Activated naive CD8-positive, alpha-beta T cell treated with anti-CD3 and anti-CD28 coated beads, Interleukin-2, amount 50 U/mL, for 24 hours (primary cell): ENCODE measurements around the gene VAMP5.
"Not testable (repeated sequence)": the region's sequence is repeated elsewhere in the genome, so short reads cannot be mapped to it uniquely, and the experiment has no call there.

Experiments
- ATAC-seq: fragments of 150-1000 bp; cut with Tn5 transposase; one replicate; pipeline ENCODE4 v1.10.0; 2021
- DNase-seq: peaks from one replicate; pipeline ENCODE4 v3.0.0; 2021
- H3K27ac Mint-ChIP-seq: one replicate; pipeline ENCODE4 v1.8.0; 2021; ENCODE audit warnings: mild to moderate bottlenecking, mixed read lengths
- H3K27me3 Mint-ChIP-seq: one replicate; pipeline ENCODE4 v1.8.0; 2021; ENCODE audit warnings: mixed read lengths
- H3K36me3 Mint-ChIP-seq: one replicate; pipeline ENCODE4 v1.8.0; 2021; ENCODE audit warnings: low read depth, mixed read lengths
- H3K4me1 Mint-ChIP-seq: one replicate; pipeline ENCODE4 v1.8.0; 2021; ENCODE audit warnings: mixed read lengths
- H3K4me3 Mint-ChIP-seq: one replicate; pipeline ENCODE4 v1.8.0; 2021; ENCODE audit warnings: mild to moderate bottlenecking, moderate library complexity, mixed read lengths
- H3K9me3 Mint-ChIP-seq: one replicate; pipeline ENCODE4 v1.8.0; 2021; ENCODE audit warnings: mixed read lengths

Gene VAMP5

DNA sequence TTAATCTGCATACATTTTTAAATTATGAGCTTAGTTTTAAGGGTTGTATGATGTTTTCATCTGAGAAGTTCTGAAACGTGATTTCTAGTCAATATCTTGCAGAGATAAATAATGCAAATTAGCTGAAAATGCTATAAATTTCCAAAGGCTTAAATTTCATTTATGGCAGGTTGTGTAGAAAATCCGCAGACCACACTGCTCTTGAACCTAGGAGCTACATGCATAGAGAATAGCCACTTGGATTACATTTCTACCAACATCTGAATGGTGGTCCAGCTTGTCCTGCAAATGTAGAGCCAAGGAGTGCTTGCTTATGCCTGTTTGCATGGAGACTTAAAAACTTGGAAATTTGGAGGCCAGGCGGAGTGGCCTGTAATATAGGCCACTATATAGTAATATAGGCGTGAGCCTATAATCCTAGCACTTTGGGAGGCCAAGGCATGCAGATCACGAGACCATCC lies 38.4 kb upstream of the VAMP5 start:
- DNase-seq (peak; percentile 14), ATAC-seq (peak; percentile 47)
- peak overlapping the region; percentile 10 for H3K4me3 Mint-ChIP-seq
- H3K36me3 Mint-ChIP-seq, result peaks cover 55% of the 10 kb centered on the region
- H3K27ac Mint-ChIP-seq, result peak overlapping the region; percentile 65
- no peaks in the 10 kb centered on the region for H3K27me3 Mint-ChIP-seq
- H3K4me1 Mint-ChIP-seq, result peaks cover 31% of the 10 kb centered on the region
- H3K9me3 Mint-ChIP-seq, result no peaks in the 10 kb centered on the region

DNA sequence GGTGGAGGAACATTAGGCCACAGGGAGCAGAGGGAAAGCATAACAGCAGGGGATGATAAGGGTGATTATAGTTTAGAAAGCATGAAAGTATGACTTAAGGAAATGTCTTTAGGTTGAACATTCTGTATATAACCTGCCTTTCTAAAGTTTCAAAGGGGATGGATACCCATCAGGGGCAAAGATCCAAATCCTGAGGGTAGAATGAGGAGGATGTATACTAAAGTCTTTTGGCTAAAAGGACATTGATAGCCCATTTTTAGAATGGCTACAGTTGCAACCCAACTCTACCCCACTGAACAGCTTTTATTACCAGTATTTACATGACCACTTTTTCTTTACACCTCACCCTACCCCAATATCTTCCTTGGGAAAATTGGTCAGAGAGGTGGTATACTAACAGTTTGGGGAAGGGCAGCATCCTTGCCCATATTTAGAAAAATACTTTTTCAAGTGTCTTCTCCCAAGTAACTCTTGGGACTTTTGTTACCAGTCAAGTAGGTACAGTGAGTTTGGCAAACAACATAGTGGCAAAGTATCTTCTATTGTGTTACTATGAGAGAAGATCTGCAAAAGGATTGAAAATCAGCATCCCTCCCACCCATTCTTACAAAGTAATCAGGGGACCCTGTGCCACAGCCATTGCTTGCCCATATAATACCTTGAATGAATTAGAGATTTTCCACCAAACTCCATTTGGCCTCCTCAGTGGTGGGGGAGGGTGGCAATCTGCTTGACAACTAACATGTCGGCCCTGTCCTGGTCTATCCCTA lies 37.0 kb upstream of the VAMP5 start:
- DNase-seq (no peak), ATAC-seq (peak; percentile 5)
- H3K4me3 Mint-ChIP-seq, result no peak overlapping the region
- peaks cover 17% of the 10 kb centered on the region for H3K4me1 Mint-ChIP-seq
- no peaks in the 10 kb centered on the region for H3K9me3 Mint-ChIP-seq
- no peaks in the 10 kb centered on the region for H3K27me3 Mint-ChIP-seq
- H3K27ac Mint-ChIP-seq, result peak overlapping the region; percentile 65
- peaks cover 47% of the 10 kb centered on the region for H3K36me3 Mint-ChIP-seq

DNA sequence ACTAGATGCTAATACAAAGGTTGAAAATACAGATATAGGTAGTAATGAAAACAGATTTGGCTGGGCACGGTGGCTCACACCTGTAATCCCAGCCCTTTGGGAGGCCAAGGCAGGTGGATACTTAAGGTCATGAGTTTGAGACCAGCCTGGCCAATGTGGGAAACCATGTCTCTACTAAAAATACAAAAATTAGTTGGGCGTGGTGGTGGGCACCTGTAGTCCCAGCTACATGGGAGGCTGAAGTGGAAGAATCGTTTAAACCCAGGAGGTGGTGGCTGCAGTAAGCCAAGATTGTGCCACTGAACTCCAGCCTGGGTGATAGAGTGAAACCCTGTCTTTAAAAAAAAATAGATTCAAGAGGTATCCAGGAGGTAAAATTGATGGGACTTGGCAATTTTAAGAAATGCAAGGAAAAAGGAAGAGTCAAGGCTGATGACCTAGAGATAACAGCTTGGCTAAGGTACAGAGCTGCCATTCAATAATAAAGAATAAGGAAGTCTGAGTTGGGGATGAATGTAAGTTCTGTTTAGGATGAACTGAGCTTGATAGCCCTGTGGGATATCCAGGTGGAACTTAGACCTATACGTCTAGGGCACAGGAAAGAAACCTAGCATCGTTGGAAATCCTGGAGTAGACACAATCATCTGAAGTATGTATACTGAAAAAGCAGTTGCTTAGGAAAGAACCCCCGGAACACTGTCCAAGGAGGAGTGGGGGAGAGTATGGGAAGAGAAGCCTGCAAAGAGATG lies 36.2 kb upstream of the VAMP5 start:
- H3K4me1 Mint-ChIP-seq, result peaks cover 9% of the 10 kb centered on the region
- no peaks in the 10 kb centered on the region for H3K9me3 Mint-ChIP-seq
- no peaks in the 10 kb centered on the region for H3K27me3 Mint-ChIP-seq
- DNase-seq (no peak), ATAC-seq (no peak)
- peak overlapping the region; percentile 6 for H3K27ac Mint-ChIP-seq
- no peak overlapping the region for H3K4me3 Mint-ChIP-seq
- peaks cover 45% of the 10 kb centered on the region for H3K36me3 Mint-ChIP-seq

DNA sequence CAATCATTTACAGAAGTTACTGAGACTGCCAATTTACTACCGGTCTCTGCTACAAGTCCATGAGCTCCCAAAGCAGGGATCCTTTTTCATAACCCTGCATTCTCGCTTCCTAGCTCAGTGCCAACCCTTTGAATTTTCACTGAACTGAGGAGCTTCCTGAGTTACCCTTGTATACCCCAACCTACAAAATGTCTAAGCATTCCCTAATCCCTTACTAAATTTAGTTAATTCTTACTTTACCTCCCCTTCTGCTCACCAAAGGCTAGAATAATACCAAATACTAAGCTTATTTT lies 35.7 kb upstream of the VAMP5 start:
- no peak for ATAC-seq
- Mint-ChIP-seq H3K27ac (no peak overlapping the region), H3K4me1 (peaks cover 5% of the 10 kb centered on the region), H3K27me3 (no peaks in the 10 kb centered on the region), H3K4me3 (no peak overlapping the region), H3K36me3 (peaks cover 40% of the 10 kb centered on the region), H3K9me3 (no peaks in the 10 kb centered on the region)
- DNase-seq, result no peak

DNA sequence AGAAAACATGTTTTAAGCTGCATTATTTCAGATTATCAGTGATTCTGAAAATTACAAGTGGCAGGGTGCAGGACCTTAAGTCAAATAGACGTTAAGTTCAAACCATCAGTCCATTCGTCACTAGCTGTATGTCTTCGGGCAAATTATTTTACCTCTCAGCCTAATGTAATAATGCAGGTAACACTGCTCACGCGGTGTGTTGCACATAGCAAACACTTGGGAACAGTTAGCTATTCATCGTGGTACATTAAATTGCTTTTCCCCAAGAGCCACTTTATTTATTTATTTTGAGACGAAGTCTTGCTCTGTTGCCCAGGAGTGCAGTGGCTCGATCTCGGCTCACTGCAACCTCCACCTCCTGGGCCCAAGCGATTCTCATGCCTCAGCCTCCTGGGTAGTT lies 35.1 kb upstream of the VAMP5 start:
- Mint-ChIP-seq H3K27ac (no peak overlapping the region), H3K4me1 (peaks cover 3% of the 10 kb centered on the region), H3K9me3 (no peaks in the 10 kb centered on the region), H3K36me3 (peaks cover 34% of the 10 kb centered on the region), H3K27me3 (no peaks in the 10 kb centered on the region), H3K4me3 (no peak overlapping the region)
- DNase-seq (no peak), ATAC-seq (no peak)

DNA sequence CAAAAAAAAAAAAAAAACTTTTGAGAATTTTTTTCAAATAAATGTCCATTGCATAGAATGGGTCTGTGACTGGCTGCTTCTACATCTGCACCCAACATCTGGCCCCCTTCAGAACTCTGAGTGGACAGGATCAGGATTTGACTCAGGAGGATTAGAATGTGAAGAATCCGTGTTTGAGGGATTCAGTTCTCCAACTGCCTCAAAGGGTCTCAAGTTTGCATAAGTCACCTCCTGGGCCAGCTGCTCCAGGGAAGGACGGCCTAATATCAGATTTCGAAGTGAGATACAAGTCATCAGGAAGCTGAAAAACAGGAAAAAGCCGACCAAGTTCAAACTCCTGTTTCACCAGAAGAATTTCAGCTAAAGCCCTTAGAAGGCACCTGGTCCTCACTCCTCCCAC lies 34.4 kb upstream of the VAMP5 start:
- Mint-ChIP-seq H3K9me3 (no peaks in the 10 kb centered on the region), H3K27me3 (no peaks in the 10 kb centered on the region), H3K4me1 (no peaks in the 10 kb centered on the region), H3K27ac (no peak overlapping the region), H3K4me3 (no peak overlapping the region), H3K36me3 (peaks cover 31% of the 10 kb centered on the region)
- DNase-seq (no peak), ATAC-seq (no peak)

DNA sequence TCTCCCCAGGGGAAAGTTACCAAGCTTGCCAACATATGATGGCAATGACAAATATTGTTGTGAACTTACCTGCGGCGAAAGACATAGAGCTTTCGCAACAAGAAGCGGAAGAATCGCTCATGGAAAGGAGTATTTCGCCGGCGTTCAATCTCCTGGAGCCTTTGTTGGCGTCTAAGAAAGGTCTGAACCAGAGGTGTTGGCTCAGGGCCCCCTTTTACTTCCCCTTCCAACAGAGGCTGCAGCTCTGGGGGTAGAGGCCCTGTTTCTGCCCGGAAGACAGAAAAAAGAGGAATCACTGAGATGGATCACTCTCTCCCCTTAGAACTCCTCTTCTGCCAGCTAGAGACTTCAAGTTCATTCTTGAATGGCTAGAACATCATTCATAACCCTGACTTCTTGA lies 33.7 kb upstream of the VAMP5 start:
- ATAC-seq (no peak), DNase-seq (no peak)
- peaks cover 30% of the 10 kb centered on the region for H3K36me3 Mint-ChIP-seq
- no peaks in the 10 kb centered on the region for H3K27me3 Mint-ChIP-seq
- no peak overlapping the region for H3K4me3 Mint-ChIP-seq
- H3K9me3 Mint-ChIP-seq, result no peaks in the 10 kb centered on the region
- no peaks in the 10 kb centered on the region for H3K4me1 Mint-ChIP-seq
- H3K27ac Mint-ChIP-seq, result no peak overlapping the region

DNA sequence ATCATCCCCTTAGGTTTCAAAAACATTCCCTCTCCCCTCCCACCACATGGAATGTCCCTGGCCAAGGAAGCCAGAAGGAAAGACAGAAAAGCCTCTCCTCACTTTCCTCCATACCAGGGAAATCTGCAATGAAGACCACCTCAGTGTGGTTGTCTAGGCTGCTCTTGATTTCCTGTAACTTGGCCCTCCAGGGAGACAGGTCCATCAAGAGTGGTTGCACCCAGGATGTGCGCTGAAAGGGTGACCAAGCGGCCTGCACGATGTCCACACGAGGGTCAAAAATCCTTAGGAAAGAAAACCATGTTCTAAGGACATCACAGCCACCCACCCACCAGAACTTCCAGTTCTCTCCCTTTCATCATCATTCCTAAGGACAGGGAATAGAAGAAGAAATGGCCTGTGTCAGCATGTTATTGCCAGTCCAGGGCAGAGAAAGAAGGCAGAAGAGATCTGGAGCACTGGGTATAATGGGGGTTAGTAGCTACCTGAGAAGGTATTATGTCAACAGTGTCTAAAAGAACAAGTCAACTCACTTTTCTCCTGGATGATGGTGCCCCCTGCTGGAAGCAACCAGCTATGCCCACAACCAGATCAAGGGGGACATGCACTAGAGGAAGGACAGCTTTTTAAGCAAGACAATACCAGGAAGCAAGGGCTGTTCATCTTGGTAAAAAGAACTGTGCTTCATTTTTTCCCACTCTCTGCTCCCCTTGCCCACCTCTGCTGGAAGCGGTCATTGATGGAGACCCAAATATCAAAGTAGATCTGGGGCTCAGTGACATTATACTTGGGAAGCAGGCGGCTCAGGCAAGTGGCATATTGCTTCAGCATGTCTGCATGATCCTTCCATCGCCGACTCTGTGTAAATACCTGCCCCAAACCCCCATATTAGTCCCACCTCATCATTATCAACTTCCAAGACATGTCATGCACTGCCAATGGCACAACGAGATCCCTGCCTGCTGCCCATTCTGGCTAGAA lies 32.2 kb upstream of the VAMP5 start:
- Mint-ChIP-seq H3K27ac (no peak overlapping the region), H3K36me3 (peaks cover 27% of the 10 kb centered on the region), H3K4me1 (peaks cover 1% of the 10 kb centered on the region), H3K27me3 (no peaks in the 10 kb centered on the region), H3K4me3 (no peak overlapping the region), H3K9me3 (no peaks in the 10 kb centered on the region)
- peak; percentile 70 for ATAC-seq
- DNase-seq, result peak; percentile 85

DNA sequence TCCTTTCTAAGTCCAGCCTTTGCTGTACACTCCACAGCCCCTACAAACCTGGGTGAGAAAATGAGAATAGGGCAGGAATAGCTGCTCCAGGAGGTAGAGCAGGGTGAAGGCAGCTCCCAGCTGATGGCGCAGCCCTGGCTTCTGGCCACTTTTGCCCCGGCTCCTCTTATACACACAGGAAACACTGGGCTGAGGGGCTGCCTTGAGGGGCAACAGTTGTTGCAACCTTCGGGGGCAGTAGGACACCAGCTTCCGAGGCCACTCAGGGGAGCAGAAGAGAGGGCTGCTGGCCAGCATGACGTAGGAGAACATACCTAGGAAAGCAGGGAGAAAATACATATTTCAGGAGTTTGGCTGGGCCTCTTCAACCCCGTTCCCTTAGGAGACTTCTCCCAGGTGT lies 31.0 kb upstream of the VAMP5 start:
- ATAC-seq, result no peak
- Mint-ChIP-seq H3K4me3 (no peak overlapping the region), H3K27ac (no peak overlapping the region), H3K4me1 (peaks cover 7% of the 10 kb centered on the region), H3K36me3 (peaks cover 30% of the 10 kb centered on the region), H3K9me3 (no peaks in the 10 kb centered on the region), H3K27me3 (no peaks in the 10 kb centered on the region)
- no peak for DNase-seq

DNA sequence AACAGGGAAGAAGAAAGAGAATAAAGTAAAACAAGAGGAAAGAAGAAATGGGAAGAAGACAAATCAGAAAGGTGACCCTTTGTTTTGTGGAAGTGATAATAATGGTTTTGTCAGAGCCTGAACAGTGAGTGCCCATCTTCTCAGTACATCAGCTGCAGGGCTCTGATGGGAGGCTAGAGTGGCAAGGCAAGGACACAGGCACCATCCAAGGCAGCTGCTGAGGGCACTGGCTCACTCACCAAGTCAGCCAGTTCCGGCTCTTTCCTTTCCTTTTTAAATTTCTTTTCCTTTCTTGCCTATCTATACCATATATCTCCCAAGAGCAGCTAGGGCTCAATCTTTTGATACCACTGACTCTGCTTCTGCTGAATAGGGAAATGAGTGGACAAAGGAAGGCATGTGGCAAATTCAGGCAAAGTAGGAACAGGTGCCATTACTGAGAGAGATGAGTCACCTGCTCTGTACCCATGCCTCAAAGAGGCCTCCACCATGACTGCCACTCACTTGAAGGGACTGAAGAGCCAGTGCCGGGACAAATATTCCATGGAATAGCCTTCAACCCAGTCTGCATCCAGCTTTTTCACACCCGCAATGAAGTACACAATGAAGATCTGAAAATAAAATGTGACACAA lies 29.1 kb upstream of the VAMP5 start:
- no peaks in the 10 kb centered on the region for H3K27me3 Mint-ChIP-seq
- no peak overlapping the region for H3K4me3 Mint-ChIP-seq
- ATAC-seq (no peak), DNase-seq (no peak)
- peaks cover 20% of the 10 kb centered on the region for H3K4me1 Mint-ChIP-seq
- peaks cover 32% of the 10 kb centered on the region for H3K36me3 Mint-ChIP-seq
- no peak overlapping the region for H3K27ac Mint-ChIP-seq
- no peaks in the 10 kb centered on the region for H3K9me3 Mint-ChIP-seq

DNA sequence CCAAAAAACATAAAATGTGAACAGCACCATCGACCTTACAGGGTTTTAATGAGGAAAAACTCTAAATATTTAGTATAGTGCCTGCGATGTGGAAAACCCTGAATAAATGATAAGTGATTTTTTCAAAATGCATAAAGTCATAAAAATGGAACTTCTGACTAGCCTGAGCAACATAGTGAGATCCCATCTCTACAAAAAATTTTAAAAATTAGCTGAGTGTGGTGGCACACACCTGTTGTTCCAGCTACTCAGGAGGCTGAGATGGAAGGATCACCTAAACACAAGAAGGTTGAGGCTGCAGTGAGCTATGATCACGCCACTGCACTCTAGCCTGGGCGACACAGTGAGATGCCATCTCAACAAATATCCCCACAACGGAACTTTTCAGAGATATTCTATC lies 27.1 kb upstream of the VAMP5 start:
- Mint-ChIP-seq H3K36me3 (peaks cover 25% of the 10 kb centered on the region), H3K4me3 (no peak overlapping the region), H3K27me3 (no peaks in the 10 kb centered on the region), H3K9me3 (no peaks in the 10 kb centered on the region), H3K4me1 (peaks cover 34% of the 10 kb centered on the region), H3K27ac (no peak overlapping the region)
- ATAC-seq, result no peak
- DNase-seq, result no peak

DNA sequence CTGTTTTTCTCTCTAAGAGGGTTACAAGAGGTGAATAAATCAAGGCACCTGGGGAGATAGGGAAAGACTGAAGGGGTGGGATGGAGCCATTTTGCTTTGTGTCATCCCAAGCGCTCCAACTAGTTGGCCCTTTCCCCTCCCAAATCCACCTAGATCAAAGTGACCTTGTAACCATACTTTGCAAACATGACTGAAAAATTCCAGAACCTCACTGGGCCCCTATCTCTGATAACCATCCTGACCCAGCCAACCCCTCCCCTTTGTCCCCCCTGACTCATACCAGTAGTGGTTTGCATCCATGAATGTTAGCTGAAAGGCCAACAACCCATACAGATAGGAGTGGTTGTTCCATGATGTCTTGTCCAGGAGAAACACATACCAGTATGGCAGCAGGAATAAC lies 26.1 kb upstream of the VAMP5 start:
- no peaks in the 10 kb centered on the region for H3K9me3 Mint-ChIP-seq
- peak overlapping the region; percentile 51 for H3K27ac Mint-ChIP-seq
- H3K36me3 Mint-ChIP-seq, result peaks cover 18% of the 10 kb centered on the region

DNA sequence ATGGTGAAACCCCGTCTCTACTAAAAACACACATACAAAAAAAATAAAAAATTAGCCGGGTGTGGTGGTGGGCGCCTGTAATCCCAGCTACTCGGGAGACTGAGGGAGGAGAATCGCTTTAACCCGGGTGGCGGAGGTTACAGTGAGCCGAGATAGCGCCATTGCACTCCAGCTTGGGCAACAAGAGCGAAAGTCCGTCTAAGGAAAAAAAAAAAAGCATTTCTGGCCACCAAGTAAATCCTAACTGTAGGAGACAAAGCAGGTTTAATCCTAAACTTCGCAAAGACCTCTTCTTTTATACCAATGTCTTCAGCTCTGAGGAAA lies 23.9 kb upstream of the VAMP5 start:
- ATAC-seq, H3K27me3 Mint-ChIP-seq, H3K9me3 Mint-ChIP-seq, DNase-seq: not testable (repeated sequence)
- peaks cover 45% of the 10 kb centered on the region for H3K4me1 Mint-ChIP-seq
- peak overlapping the region; percentile 94 for H3K27ac Mint-ChIP-seq
- peaks cover 11% of the 10 kb centered on the region for H3K36me3 Mint-ChIP-seq
- peak overlapping the region; percentile 94 for H3K4me3 Mint-ChIP-seq

More for the DNA sequence above, 26.1 kb upstream of the VAMP5 start:
- ATAC-seq (no peak), DNase-seq (no peak)
- no peaks in the 10 kb centered on the region for H3K27me3 Mint-ChIP-seq
- H3K4me3 Mint-ChIP-seq, result no peak overlapping the region
- H3K4me1 Mint-ChIP-seq, result peaks cover 38% of the 10 kb centered on the region

DNA sequence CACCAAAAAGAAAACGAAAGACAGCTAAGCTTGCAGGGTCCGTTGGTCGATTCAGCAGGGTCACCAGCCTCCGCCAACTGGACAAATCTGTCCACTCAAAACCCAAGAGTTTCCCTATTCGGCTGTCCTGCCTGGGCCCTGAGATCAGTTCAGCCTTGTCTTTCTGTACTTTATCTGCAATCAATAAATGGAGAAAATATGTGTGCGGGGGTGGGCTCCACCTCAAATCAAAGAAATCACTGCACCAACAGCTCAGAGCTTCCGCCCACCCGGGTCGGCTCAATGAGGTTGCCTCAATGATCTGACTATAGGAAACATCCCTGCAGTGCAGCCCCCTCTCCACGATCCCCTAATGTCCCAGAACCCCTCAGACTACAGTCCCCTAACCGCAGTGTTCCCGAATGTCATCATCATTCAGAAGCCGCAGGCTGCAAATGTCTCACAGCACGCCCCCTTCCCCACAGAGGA lies 23.4 kb upstream of the VAMP5 start:
- ATAC-seq, result peak; percentile 7
- peaks cover 44% of the 10 kb centered on the region for H3K4me1 Mint-ChIP-seq
- no peaks in the 10 kb centered on the region for H3K9me3 Mint-ChIP-seq
- H3K4me3 Mint-ChIP-seq, result peak overlapping the region; percentile 94
- peak; percentile 42 for DNase-seq
- no peaks in the 10 kb centered on the region for H3K27me3 Mint-ChIP-seq
- H3K36me3 Mint-ChIP-seq, result peaks cover 8% of the 10 kb centered on the region
- peak overlapping the region; percentile 94 for H3K27ac Mint-ChIP-seq
